ENCODE results near the gene B3GALT4.

The B3GALT4 gene

GRCh38 chr6:33315793-33316602, 39.1 kb downstream of the B3GALT4 start:
- DNase-seq, result no peak

- DNase-seq, result no peak
Measured at GRCh38 chr6:33316603-33317418, 39.9 kb downstream of the B3GALT4 start.

DNA sequence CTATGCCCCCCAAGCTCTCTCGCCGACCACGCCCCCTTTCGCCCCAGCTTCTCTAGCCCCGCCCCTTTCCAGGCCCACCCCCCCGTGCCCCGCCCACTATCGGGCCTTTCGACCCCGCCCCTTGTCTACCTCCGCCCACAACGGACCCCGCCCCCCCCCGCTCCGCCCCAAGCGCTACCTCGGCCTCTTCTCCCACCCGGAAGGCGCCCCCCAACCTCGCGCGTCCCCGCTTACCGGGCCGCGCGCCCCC, 40.4 kb downstream of the B3GALT4 start:
- no peak for DNase-seq

DNA sequence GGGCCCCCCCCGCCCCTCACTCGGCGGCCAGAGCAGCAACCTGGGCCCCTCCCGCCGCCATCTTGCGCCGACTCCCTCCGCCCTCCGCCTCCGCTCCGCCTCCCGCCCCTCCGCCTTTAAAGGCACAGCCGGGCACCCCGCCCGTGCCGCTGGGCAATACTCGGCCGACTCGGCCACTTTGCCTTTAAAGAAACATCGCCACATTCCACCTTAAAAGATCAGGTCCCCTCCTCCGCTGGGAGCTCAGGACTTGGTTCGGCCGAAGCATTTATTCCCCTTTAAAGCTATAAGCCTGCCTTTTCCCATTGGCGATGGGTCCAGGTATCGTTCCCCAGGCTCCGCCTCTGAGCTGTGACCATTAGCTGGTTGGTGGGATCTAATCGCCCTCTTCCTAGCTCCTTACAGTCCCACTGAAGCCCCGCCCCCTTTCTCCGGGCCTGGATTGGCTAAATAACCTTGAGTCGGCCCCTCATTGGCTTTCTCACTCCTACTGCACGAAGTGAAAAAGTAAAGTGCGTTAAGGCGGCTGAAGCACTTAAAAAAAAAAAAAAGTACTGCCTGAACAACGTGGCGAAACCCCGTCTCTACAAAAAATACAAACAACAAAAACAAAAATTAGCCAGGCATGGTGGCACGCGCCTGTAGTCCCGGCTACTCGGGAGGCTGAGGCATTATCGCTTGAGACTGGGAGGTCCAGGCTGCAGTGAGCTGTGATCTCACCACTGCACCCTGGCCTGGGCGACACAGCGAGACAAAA, 40.9 kb downstream of the B3GALT4 start, which contains the start of gene ZBTB22:
TSS of gene ZBTB22 (minus strand) at position 76 of the 757 bp plus-strand sequence. CDS start 828 bp downstream, outside the sequence.
- DNase-seq, result peak; percentile 99

GRCh38 chr6:33318426-33319073, 41.6 kb downstream of the B3GALT4 start:
- DNase-seq, result no peak

GRCh38 chr6:33319939-33320314, 43.0 kb downstream of the B3GALT4 start:
- DNase-seq, result no peak

DNA sequence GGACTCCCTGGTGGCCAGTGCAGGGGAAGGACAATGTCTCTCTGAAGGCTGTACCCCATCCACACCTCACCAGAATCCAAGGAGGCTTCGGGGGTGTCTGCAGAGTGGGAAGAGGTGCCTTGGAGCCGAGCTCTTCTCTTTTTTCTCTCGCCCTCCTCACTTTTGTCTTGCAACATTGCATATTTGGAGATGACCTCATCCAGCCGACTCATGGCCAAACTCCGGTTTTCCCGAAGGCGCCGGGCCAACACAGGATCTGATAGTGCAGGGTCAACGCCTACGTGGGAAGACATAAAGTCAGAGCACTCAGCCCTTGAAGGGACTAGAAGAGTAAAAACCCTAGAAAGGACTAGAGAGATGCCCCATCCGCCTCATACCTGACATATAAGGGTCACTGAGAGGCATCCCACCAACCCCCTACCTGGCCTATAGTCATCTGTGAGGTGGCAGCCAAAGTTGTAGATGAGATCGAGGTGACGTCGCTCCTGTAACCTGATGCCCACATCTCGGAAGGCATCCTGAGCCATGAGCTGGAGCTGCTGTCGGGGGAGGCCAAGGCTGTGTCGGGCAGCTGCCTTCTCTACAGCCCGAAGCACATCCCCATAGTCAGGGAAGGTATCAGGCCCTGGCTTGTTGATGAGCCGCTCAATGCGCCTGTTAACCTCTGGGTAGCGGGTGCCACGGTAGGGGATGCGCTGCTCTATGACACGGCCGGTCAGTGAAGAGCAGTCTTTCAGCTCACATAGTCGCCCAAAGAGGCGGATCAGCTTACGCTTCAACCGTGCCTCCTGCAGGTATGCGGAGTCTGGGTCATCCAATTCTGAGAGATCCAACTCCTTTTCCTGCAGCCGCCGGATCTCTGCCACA, 43.6 kb downstream of the B3GALT4 start:
- no peak for DNase-seq

DNA sequence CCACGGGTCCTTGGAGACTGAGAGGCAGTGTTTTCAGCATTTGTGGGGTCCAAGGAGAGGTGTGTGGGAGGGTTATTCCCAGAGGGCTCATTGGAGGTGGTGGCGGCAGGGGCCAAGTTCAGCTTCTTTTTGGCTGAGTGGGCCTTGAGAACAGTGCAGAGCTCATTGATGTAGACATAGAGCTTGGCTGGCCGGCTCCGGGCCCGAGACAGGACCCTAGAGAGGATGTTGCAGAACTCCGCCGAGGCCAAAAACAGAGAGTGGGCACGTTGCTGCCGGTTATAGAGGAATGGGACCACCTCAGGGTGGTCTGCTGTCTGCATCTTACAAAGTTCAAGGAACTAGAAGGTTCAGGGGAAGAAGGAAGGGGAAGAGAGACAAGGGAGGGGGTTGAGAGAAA, 44.3 kb downstream of the B3GALT4 start:
- no peak for DNase-seq

DNA sequence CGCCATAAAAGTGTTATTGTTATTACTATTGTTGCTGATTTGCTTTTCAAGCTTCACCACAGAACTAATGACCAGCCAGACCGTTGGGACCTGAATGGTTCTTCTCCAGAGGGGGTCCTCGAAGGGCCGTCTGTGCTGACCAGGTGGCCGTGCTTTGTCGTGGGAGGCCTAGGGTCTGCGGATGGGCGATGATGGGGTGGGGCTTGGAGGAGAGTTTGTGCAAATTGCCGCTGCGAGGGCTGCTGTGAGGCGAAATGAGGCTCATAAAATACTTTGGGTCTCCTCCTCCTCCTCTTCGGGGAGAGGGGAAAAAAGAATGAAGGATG, 46.7 kb downstream of the B3GALT4 start:
- no peak for DNase-seq

GRCh38 chr6:33324125-33324524, 47.2 kb downstream of the B3GALT4 start:
- no peak for DNase-seq

Measured in NCI-H1048 (cell line).